ENCODE results near the gene ARG2. TPM values are rescaled to one million over a fixed set of nuclear protein-coding genes. Genes with fewer than 3 reads are reported as not detected.

ARG2 gene
- total RNA-seq, 2 experiments from 2014 or later = 3.7 to 3.9 TPM

- ChIA-PET POLR2A (interaction anchor here (0.8 to 2.5 kb wide), 6 partner anchors 17 to 144 kb away, joined by 3 to 16 read pairs (median 4); partner anchors contain the start of genes PLEKHH1 and TMEM229B), CTCF (interaction anchor here (0.6 to 2.8 kb wide), 21 partner anchors 9 to 411 kb away, joined by 3 to 51 read pairs (median 4); partner anchors contain the start of genes PIGH, PLEKHH1 and RDH12)
- no peaks in the 10 kb centered on the region for H3K9me3 Mint-ChIP-seq
- H3K4me3 ChIP-seq (ENCODE audit: low read length) = no peak overlapping the region
- H3K36me3 Mint-ChIP-seq (ENCODE audit: low read depth) = no peaks in the 10 kb centered on the region
- H3K27ac ChIP-seq (ENCODE audit: low read depth in 1 of 2, low read length in 2 of 2) = no peak overlapping the region
- intact Hi-C loops (cut with DNase I, micrococcal nuclease) = loop anchor here (1.0 to 10.0 kb wide), 5 partner anchors 44 to 1217 kb away; no protein-coding TSS in a partner anchor
- no peaks in the 10 kb centered on the region for H3K36me3 ChIP-seq (ENCODE audit: insufficient read depth, low read length)
- H3K27me3 Mint-ChIP-seq = no peaks in the 10 kb centered on the region
- H3K4me1 ChIP-seq (ENCODE audit: insufficient read depth, low read length) = peaks cover 3% of the 10 kb centered on the region
- TF ChIP-seq CTCF (IDR thresholded peaks at IDR 0.05) = peak; percentile 87
- ATAC-seq (ENCODE audit: poor library complexity) = peak; percentile 93
- no peaks in the 10 kb centered on the region for H3K27me3 ChIP-seq (ENCODE audit: control insufficient read depth in 1 of 2, insufficient read depth in 2 of 2, low read length in 2 of 2)
- DNase-seq = peak; percentile 54 to 81 (median 66)
- H3K9me3 ChIP-seq (ENCODE audit: control insufficient read depth in 1 of 2, insufficient read depth in 1 of 2, low read length in 2 of 2) = peaks cover 0 to 3% of the 10 kb centered on the region in 2 experiments
- no peak overlapping the region for H3K4me3 Mint-ChIP-seq
- no peaks in the 10 kb centered on the region for H3K4me1 Mint-ChIP-seq (ENCODE audit: low read depth)
- no peak overlapping the region for H3K27ac Mint-ChIP-seq
Measured at GRCh38 chr14:67571275-67571990, 48.3 kb upstream of the ARG2 start.

GRCh38 chr14:67571991-67572323 lies 47.8 kb upstream of the ARG2 start:
- TF ChIP-seq CTCF (IDR thresholded peaks at IDR 0.05) = no peak
- no peaks in the 10 kb centered on the region for H3K27me3 ChIP-seq (ENCODE audit: control insufficient read depth in 1 of 2, insufficient read depth in 2 of 2, low read length in 2 of 2)
- H3K36me3 ChIP-seq (ENCODE audit: insufficient read depth, low read length) = no peaks in the 10 kb centered on the region
- no peak for DNase-seq
- Mint-ChIP-seq H3K27ac (no peak overlapping the region), H3K4me1 (ENCODE audit: low read depth) (no peaks in the 10 kb centered on the region), H3K36me3 (ENCODE audit: low read depth) (no peaks in the 10 kb centered on the region), H3K4me3 (no peak overlapping the region), H3K27me3 (no peaks in the 10 kb centered on the region), H3K9me3 (no peaks in the 10 kb centered on the region)
- no peak overlapping the region for H3K27ac ChIP-seq (ENCODE audit: low read depth in 1 of 2, low read length in 2 of 2)
- ChIA-PET POLR2A (interaction anchor here (1.2 to 2.5 kb wide), 4 partner anchors 30 to 144 kb away, joined by 3 to 16 read pairs (median 6); partner anchors contain the start of gene TMEM229B), CTCF (interaction anchor here (0.7 to 2.8 kb wide), 15 partner anchors 9 to 153 kb away, joined by 3 to 51 read pairs (median 5); partner anchors contain the start of genes PIGH, PLEKHH1 and RDH12)
- ATAC-seq (ENCODE audit: poor library complexity) = no peak
- intact Hi-C loops (cut with DNase I, micrococcal nuclease) = loop anchor here (1.0 to 10.0 kb wide), 6 partner anchors 43 to 1217 kb away; no protein-coding TSS in a partner anchor
- H3K4me3 ChIP-seq (ENCODE audit: low read length) = no peak overlapping the region
- H3K9me3 ChIP-seq (ENCODE audit: control insufficient read depth in 1 of 2, insufficient read depth in 1 of 2, low read length in 2 of 2) = peaks cover 0 to 3% of the 10 kb centered on the region in 2 experiments
- peaks cover 3% of the 10 kb centered on the region for H3K4me1 ChIP-seq (ENCODE audit: insufficient read depth, low read length)

- no peaks in the 10 kb centered on the region for H3K9me3 Mint-ChIP-seq
- ATAC-seq (ENCODE audit: poor library complexity) (no peak), DNase-seq (no peak)
- Histone ChIP-seq H3K4me3 (ENCODE audit: low read length) (no peak overlapping the region), H3K4me1 (ENCODE audit: insufficient read depth, low read length) (peaks cover 3% of the 10 kb centered on the region), H3K27me3 (ENCODE audit: control insufficient read depth in 1 of 2, insufficient read depth in 2 of 2, low read length in 2 of 2) (no peaks in the 10 kb centered on the region), H3K36me3 (ENCODE audit: insufficient read depth, low read length) (no peaks in the 10 kb centered on the region), H3K27ac (ENCODE audit: low read depth in 1 of 2, low read length in 2 of 2) (no peak overlapping the region), H3K9me3 (ENCODE audit: control insufficient read depth in 1 of 2, insufficient read depth in 1 of 2, low read length in 2 of 2) (peaks cover 0 to 3% of the 10 kb centered on the region in 2 experiments)
- no peak overlapping the region for H3K27ac Mint-ChIP-seq
- H3K4me1 Mint-ChIP-seq (ENCODE audit: low read depth) = no peaks in the 10 kb centered on the region
- ChIA-PET CTCF (interaction anchor here (2.8 kb wide), 1 partner anchor 146 kb away, joined by 51 read pairs; no protein-coding TSS in a partner anchor), POLR2A (interaction anchor here (1.7 to 2.5 kb wide), 2 partner anchors 141 to 145 kb away, joined by 7 to 16 read pairs; no protein-coding TSS in a partner anchor)
- intact Hi-C loops (cut with DNase I, micrococcal nuclease) = loop anchor here (1.0 to 10.0 kb wide), 4 partner anchors 43 to 1218 kb away; no protein-coding TSS in a partner anchor
- TF ChIP-seq CTCF (IDR thresholded peaks at IDR 0.05) = no peak
- no peaks in the 10 kb centered on the region for H3K27me3 Mint-ChIP-seq
- no peaks in the 10 kb centered on the region for H3K36me3 Mint-ChIP-seq (ENCODE audit: low read depth)
- H3K4me3 Mint-ChIP-seq = no peak overlapping the region
Measured at GRCh38 chr14:67572608-67573007, 47.1 kb upstream of the ARG2 start.

All from CD4-positive, alpha-beta T cell (primary cell).